Neural cell (in vitro differentiated cells): ENCODE data around the gene RELA. TPM values are rescaled to one million over a fixed set of nuclear protein-coding genes. Genes with fewer than 3 reads are reported as not detected.

Experiments
- H2AFZ ChIP-seq: fragments of 200-600, 300-800 bp; sonication (generic), shearing (Covaris generic); 2 replicates; pipeline ENCODE4 v1.6.0; 2014; ENCODE audit warnings: low read depth, mild to moderate bottlenecking, antibody characterized with exemption, low read length, moderate library complexity
- H3F3A ChIP-seq: fragments of 200-600 bp; shearing (Covaris generic); 2 replicates; pipeline ENCODE4 v1.6.1; 2016; ENCODE audit warnings: mild to moderate bottlenecking, moderate library complexity, mixed read lengths, antibody characterized with exemption, low read length; ENCODE audit not compliant: insufficient read depth, poor library complexity, severe bottlenecking
- H3K27ac ChIP-seq: fragments of 200-600, 300-800 bp; sonication (generic), shearing (Covaris generic); 2 replicates; pipeline ENCODE4 v1.5.1; 2014; ENCODE audit warnings: mild to moderate bottlenecking, low read length, moderate library complexity
- H3K27me3 ChIP-seq: fragments of 300-800, 200-600 bp; sonication (generic), shearing (Covaris generic); 2 replicates; pipeline ENCODE4 v1.6.0; 2014; ENCODE audit warnings: mild to moderate bottlenecking, low read depth, low read length, moderate library complexity; ENCODE audit not compliant: insufficient read depth
- H3K36me3 ChIP-seq: fragments of 300-800, 200-600 bp; sonication (generic), shearing (Covaris generic); 2 replicates; pipeline ENCODE4 v1.5.1; 2014; ENCODE audit warnings: mild to moderate bottlenecking, antibody characterized with exemption, low read length, moderate library complexity; ENCODE audit not compliant: insufficient read depth
- H3K4me2 ChIP-seq: fragments of 300-800, 200-600 bp; sonication (generic), shearing (Covaris generic); 2 replicates; pipeline ENCODE4 v1.6.0; 2014; ENCODE audit warnings: mild to moderate bottlenecking, low read length
- H3K4me3 ChIP-seq: fragments of 300-800, 200-600 bp; sonication (generic), shearing (Covaris generic); 2 replicates; pipeline ENCODE4 v1.5.1; 2014; ENCODE audit warnings: mild to moderate bottlenecking, low read length, moderate library complexity
- H3K79me2 ChIP-seq: fragments of 200-600 bp; shearing (Covaris generic); replicated peaks from 2 replicates; pipeline ENCODE4 v1.6.0; 2014; ENCODE audit warnings: mild to moderate bottlenecking, low read length, moderate library complexity; ENCODE audit not compliant: insufficient read depth
- H3K9ac ChIP-seq: fragments of 300-800, 200-600 bp; sonication (generic), shearing (Covaris generic); 2 replicates; pipeline ENCODE4 v1.6.1; 2016; ENCODE audit warnings: mild to moderate bottlenecking, low read length, mixed read lengths
- H3K9me2 ChIP-seq: fragments of 200-600 bp; shearing (Covaris generic); 2 replicates; pipeline ENCODE4 v1.6.1; 2016; ENCODE audit warnings: mild to moderate bottlenecking, low read length, mixed read lengths; ENCODE audit not compliant: insufficient read depth
- H3K9me3 ChIP-seq: fragments of 200-600, 300-800 bp; sonication (generic), shearing (Covaris generic); 2 replicates; pipeline ENCODE4 v1.6.1; 2016; ENCODE audit warnings: mild to moderate bottlenecking, mixed run types, low read length, moderate library complexity, mixed read lengths
- H4K20me1 ChIP-seq: fragments of 200-600 bp; shearing (Covaris generic); 2 replicates; pipeline ENCODE4 v1.6.1; 2016; ENCODE audit warnings: mild to moderate bottlenecking, mixed run types; ENCODE audit not compliant: insufficient read depth
- EP300 ChIP-seq: fragments of 450-650 bp; conservative IDR thresholded peaks from 2 replicates; pipeline ENCODE4 v1.6.1; 2014; ENCODE audit warnings: antibody characterized with exemption, mild to moderate bottlenecking, moderate library complexity; ENCODE audit not compliant: poor library complexity, severe bottlenecking
- EZH2 ChIP-seq: fragments of 200-600, 300-800 bp; shearing (Covaris generic), sonication (generic); IDR thresholded peaks from 2 replicates; pipeline ENCODE4 v1.6.1; 2014; ENCODE audit warnings: antibody characterized with exemption, low read length, borderline replicate concordance, mild to moderate bottlenecking; ENCODE audit not compliant: insufficient read depth, poor library complexity, severe bottlenecking
- MXI1 ChIP-seq: fragments of 450-650 bp; conservative IDR thresholded peaks from 2 replicates; pipeline ENCODE4 v1.6.1; 2014; ENCODE audit warnings: antibody characterized with exemption, mild to moderate bottlenecking; ENCODE audit not compliant: poor library complexity, severe bottlenecking
- POLR2AphosphoS5 ChIP-seq: IDR thresholded peaks from 2 replicates; pipeline ENCODE4 v1.6.1; 2012
- RAD21 ChIP-seq: fragments of 450-650 bp; conservative IDR thresholded peaks from 2 replicates; pipeline ENCODE4 v1.6.1; 2014; ENCODE audit warnings: antibody characterized with exemption, mild to moderate bottlenecking, moderate library complexity
- SMC3 ChIP-seq: fragments of 450-650 bp; conservative IDR thresholded peaks from 2 replicates; pipeline ENCODE4 v1.6.1; 2014; ENCODE audit warnings: antibody characterized with exemption, mild to moderate bottlenecking, moderate library complexity; ENCODE audit not compliant: poor library complexity
- TAF1 ChIP-seq: IDR thresholded peaks from 2 replicates; pipeline ENCODE4 v1.6.1; 2012; ENCODE audit warnings: low read depth
- polyA plus RNA-seq: library from polyadenylated mRNA; depleted of rRNA; stranded (reverse); fragments of >200 nt; gene quantifications from 2 replicates; pipeline ENCODE4 v1.2.3, GENCODE V29; 2014
- TF ChIP-seq, protein P1 (sequence below): IDR thresholded peaks from 2 replicates; pipeline ENCODE4 v1.6.1; 2012; ENCODE audit warnings: borderline replicate concordance
- TF ChIP-seq, protein P2 (sequence below): fragments of 450-650 bp; IDR thresholded peaks from 2 replicates; pipeline ENCODE4 v1.5.1; 2014; ENCODE audit warnings: antibody characterized with exemption, mild to moderate bottlenecking, moderate library complexity; ENCODE audit not compliant: poor library complexity, severe bottlenecking

Gene RELA
- polyA plus RNA-seq, 1 donor from 2014 or later, result 19.3 TPM

DNA sequence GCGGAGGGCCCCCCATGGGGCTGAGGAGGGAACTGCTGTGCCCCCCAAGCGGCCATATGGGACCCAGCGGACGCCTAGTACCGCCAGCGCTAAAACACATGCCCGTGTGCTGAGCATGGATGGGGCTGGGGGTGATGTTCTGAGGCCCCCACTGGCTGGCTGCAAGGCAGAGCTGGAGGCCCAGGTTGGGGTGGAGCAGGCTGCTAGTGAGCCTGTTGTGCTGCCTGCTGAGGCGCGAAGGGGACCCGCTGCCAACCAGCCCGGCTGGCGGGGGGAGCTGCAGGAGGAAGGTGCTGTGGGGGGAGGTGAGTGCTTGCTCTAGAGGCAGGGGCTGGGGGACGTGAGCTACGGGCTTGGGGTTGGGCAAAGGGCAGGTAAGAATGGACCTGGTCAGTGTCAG lies 44.0 kb downstream of the RELA start:
- H3K27ac ChIP-seq, result no peak overlapping the region

DNA sequence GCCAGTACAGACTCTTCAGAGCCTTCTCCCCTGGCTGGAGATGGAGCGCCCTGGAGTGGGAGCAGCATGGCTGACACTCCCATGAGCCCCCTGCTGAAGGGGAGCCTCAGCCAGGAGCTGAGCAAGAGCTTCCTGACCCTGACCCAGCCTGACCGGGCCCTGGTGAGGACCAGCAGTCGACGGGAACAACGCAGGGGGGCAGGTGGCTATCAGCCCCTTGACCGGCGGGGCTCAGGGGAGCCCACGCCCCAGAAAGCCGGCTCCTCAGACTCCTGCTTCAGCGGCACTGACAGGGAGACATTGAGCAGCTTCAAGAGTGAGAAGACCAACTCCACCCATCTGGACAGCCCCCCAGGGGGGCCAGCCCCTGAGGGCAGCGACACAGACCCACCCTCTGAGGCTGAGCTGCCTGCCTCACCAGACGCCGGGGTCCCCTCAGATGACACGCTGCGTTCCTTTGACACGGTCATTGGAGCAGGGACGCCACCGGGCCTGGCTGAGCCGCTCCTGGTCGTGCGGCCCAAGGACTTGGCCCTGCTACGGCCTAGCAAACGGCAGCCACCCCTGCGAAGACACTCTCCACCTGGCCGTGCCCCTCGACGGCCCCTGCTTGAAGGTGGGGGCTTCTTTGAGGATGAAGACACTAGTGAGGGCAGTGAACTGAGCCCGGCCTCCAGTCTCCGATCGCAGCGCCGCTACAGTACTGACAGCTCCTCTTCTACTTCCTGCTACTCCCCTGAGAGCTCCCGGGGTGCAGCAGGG lies 44.5 kb downstream of the RELA start:
- no peak for TF ChIP-seq POLR2AphosphoS5
- no peaks in the 10 kb centered on the region for H3K9me2 ChIP-seq
- H3K9me3 ChIP-seq, result no peaks in the 10 kb centered on the region
- no peaks in the 10 kb centered on the region for H3F3A ChIP-seq
- H3K4me3 ChIP-seq, result no peak overlapping the region
- no peaks in the 10 kb centered on the region for H4K20me1 ChIP-seq
- no peak overlapping the region for H3K9ac ChIP-seq
- no peak overlapping the region for H2AFZ ChIP-seq
- H3K27ac ChIP-seq, result no peak overlapping the region
- no peak overlapping the region for H3K4me2 ChIP-seq
- no peaks in the 10 kb centered on the region for H3K27me3 ChIP-seq
- peaks cover 18% of the 10 kb centered on the region for H3K79me2 ChIP-seq
- no peaks in the 10 kb centered on the region for H3K36me3 ChIP-seq

More for the DNA sequence above, 44.0 kb downstream of the RELA start:
- Histone ChIP-seq H4K20me1 (no peaks in the 10 kb centered on the region), H3K9ac (no peak overlapping the region), H3K4me3 (no peak overlapping the region), H3K9me3 (no peaks in the 10 kb centered on the region), H3F3A (no peaks in the 10 kb centered on the region), H3K79me2 (peaks cover 18% of the 10 kb centered on the region), H2AFZ (no peak overlapping the region), H3K9me2 (no peaks in the 10 kb centered on the region), H3K27me3 (no peaks in the 10 kb centered on the region), H3K36me3 (no peaks in the 10 kb centered on the region), H3K4me2 (no peak overlapping the region)
- TF ChIP-seq POLR2AphosphoS5 (no peak), EP300 (no peak), SMC3 (no peak), MXI1 (no peak), RAD21 (no peak), EZH2 (no peak), TAF1 (no peak)
- TF ChIP-seq, protein P1, sequence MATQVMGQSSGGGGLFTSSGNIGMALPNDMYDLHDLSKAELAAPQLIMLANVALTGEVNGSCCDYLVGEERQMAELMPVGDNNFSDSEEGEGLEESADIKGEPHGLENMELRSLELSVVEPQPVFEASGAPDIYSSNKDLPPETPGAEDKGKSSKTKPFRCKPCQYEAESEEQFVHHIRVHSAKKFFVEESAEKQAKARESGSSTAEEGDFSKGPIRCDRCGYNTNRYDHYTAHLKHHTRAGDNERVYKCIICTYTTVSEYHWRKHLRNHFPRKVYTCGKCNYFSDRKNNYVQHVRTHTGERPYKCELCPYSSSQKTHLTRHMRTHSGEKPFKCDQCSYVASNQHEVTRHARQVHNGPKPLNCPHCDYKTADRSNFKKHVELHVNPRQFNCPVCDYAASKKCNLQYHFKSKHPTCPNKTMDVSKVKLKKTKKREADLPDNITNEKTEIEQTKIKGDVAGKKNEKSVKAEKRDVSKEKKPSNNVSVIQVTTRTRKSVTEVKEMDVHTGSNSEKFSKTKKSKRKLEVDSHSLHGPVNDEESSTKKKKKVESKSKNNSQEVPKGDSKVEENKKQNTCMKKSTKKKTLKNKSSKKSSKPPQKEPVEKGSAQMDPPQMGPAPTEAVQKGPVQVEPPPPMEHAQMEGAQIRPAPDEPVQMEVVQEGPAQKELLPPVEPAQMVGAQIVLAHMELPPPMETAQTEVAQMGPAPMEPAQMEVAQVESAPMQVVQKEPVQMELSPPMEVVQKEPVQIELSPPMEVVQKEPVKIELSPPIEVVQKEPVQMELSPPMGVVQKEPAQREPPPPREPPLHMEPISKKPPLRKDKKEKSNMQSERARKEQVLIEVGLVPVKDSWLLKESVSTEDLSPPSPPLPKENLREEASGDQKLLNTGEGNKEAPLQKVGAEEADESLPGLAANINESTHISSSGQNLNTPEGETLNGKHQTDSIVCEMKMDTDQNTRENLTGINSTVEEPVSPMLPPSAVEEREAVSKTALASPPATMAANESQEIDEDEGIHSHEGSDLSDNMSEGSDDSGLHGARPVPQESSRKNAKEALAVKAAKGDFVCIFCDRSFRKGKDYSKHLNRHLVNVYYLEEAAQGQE, result no peak
- TF ChIP-seq, protein P2, sequence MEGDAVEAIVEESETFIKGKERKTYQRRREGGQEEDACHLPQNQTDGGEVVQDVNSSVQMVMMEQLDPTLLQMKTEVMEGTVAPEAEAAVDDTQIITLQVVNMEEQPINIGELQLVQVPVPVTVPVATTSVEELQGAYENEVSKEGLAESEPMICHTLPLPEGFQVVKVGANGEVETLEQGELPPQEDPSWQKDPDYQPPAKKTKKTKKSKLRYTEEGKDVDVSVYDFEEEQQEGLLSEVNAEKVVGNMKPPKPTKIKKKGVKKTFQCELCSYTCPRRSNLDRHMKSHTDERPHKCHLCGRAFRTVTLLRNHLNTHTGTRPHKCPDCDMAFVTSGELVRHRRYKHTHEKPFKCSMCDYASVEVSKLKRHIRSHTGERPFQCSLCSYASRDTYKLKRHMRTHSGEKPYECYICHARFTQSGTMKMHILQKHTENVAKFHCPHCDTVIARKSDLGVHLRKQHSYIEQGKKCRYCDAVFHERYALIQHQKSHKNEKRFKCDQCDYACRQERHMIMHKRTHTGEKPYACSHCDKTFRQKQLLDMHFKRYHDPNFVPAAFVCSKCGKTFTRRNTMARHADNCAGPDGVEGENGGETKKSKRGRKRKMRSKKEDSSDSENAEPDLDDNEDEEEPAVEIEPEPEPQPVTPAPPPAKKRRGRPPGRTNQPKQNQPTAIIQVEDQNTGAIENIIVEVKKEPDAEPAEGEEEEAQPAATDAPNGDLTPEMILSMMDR, result no peak
